COLO668 (cell line): ENCODE results near the gene ATP8B3.

Experiments
- DNase-seq: peaks from one replicate; lab custom pipeline; 2025; ENCODE audit not compliant: unreplicated experiment; lab: John Stamatoyannopoulos, UW

ATP8B3 gene

GRCh38 chr19:1817553-1818179 is 5.6 kb upstream of the ATP8B3 start:
- DNase-seq: no peak

GRCh38 chr19:1816530-1817298 is 4.6 kb upstream of the ATP8B3 start:
- no peak for DNase-seq

- no peak for DNase-seq
These were observed 3.8 kb upstream of the ATP8B3 start for GRCh38 chr19:1815605-1816529.

- no peak for DNase-seq
These were observed 2.9 kb upstream of the ATP8B3 start for GRCh38 chr19:1814833-1815604.

- no peak for DNase-seq
These were observed 2.3 kb upstream of the ATP8B3 start for GRCh38 chr19:1814391-1814790.

- no peak for DNase-seq
These were observed 1.4 kb upstream of the ATP8B3 start for GRCh38 chr19:1813192-1814182.

- DNase-seq: peak; percentile 81
These were observed 533 bp upstream of the ATP8B3 start for GRCh38 chr19:1812426-1813191.

- peak; percentile 73 for DNase-seq
These were observed 593 bp downstream of the ATP8B3 start for GRCh38 chr19:1811472-1811894.

GRCh38 chr19:1810439-1811160 is 1.5 kb downstream of the ATP8B3 start:
- no peak for DNase-seq

GRCh38 chr19:1809678-1810077 is 2.4 kb downstream of the ATP8B3 start:
- DNase-seq: no peak

GRCh38 chr19:1808395-1808731 is 3.7 kb downstream of the ATP8B3 start:
- DNase-seq: no peak

- DNase-seq: peak; percentile 21
These were observed 4.2 kb downstream of the ATP8B3 start for GRCh38 chr19:1807695-1808394.

- no peak for DNase-seq
These were observed 4.9 kb downstream of the ATP8B3 start for GRCh38 chr19:1807030-1807694.

- DNase-seq: no peak
These were observed 5.7 kb downstream of the ATP8B3 start for GRCh38 chr19:1806184-1807029.

GRCh38 chr19:1805401-1806183 is 6.5 kb downstream of the ATP8B3 start:
- no peak for DNase-seq

- no peak for DNase-seq
These were observed 7.2 kb downstream of the ATP8B3 start for GRCh38 chr19:1804858-1805257.
